Jurkat, Clone E6-1 (cell line): ENCODE data around the gene AATF. TPM values are rescaled to one million over a fixed set of nuclear protein-coding genes. Genes with fewer than 3 reads are reported as not detected.

Experiments used
- DNase-seq: peaks from one replicate; pipeline ENCODE4 v3.0.0-alpha.2; 2011; ENCODE audit warnings: low read depth, low spot score
- H3K4me3 ChIP-seq: 2 replicates; pipeline ENCODE4 v1.5.1; 2011; ENCODE audit warnings: mild to moderate bottlenecking, low read length, control low read depth, moderate library complexity
- polyA plus RNA-seq: library from polyadenylated mRNA; unstranded; fragments of >200 nt; gene quantifications from one replicate; pipeline ENCODE4 v1.2.1, GENCODE V29; 2012; ENCODE audit warnings: missing spikeins; ENCODE audit not compliant: insufficient read length, insufficient read depth

Gene AATF, protein sequence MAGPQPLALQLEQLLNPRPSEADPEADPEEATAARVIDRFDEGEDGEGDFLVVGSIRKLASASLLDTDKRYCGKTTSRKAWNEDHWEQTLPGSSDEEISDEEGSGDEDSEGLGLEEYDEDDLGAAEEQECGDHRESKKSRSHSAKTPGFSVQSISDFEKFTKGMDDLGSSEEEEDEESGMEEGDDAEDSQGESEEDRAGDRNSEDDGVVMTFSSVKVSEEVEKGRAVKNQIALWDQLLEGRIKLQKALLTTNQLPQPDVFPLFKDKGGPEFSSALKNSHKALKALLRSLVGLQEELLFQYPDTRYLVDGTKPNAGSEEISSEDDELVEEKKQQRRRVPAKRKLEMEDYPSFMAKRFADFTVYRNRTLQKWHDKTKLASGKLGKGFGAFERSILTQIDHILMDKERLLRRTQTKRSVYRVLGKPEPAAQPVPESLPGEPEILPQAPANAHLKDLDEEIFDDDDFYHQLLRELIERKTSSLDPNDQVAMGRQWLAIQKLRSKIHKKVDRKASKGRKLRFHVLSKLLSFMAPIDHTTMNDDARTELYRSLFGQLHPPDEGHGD
- polyA plus RNA-seq, result 88.6 TPM

GRCh38 chr17:36948717-36949460 lies at the start of gene AATF:
Gene AATF (plus strand): TSS chr17:36948954. CDS start chr17:36949126, 172 bp downstream.
- peak within 1 kb of the TSS; percentile 93 for H3K4me3 ChIP-seq

GRCh38 chr17:36899250-36900159 lies 49.2 kb upstream of the AATF start:
- DNase-seq, result no peak
- no peak overlapping the region for H3K4me3 ChIP-seq

More at GRCh38 chr17:36948717-36949460, at the start of gene AATF:
- DNase-seq, result peak; percentile 93

GRCh38 chr17:36900160-36900512 lies 48.6 kb upstream of the AATF start:
- no peak for DNase-seq
- no peak overlapping the region for H3K4me3 ChIP-seq

DNA sequence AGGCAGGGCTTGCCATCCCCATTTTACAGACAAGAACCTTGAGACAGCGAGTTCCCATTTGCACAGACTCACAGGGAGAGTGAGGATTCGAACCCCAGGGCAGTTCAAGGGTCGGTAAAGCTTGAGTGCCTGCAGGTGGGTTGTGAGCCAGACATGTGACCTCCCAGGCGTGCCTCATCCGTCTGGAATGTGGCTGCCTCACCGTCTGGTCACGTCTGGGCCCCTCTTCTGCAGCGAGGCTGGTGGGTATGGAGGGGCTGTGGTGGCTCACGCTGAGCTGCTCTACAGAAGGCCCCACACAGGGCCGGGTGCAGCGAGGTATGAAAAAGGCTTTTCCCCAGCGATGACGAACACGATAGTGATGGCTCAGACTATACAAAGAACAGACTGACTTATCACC lies 47.2 kb upstream of the AATF start:
- no peak for DNase-seq
- H3K4me3 ChIP-seq, result no peak overlapping the region

DNA sequence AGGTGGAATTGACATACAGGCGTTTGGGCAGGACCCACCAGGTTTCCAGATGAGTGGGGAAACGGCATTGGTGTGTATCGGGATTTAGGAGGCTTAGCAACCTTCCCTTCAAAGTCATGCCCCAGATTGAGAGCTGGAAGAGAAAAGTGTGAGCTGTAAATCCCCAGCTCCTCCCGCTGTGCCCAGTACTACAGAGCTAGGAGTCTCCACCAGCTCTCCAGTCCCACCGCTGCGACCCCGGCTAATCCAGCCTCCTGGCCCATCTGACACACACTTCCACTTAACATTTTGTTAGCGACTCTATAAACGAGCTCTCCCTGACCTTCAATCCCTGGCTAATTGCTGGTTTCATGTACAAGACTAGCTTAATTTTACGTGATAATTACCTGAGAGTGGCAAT lies 41.3 kb upstream of the AATF start:
- no peak for DNase-seq
- no peak overlapping the region for H3K4me3 ChIP-seq

GRCh38 chr17:36910513-36910912 lies 38.2 kb upstream of the AATF start:
- no peak overlapping the region for H3K4me3 ChIP-seq
- DNase-seq, result no peak

- DNase-seq, result no peak
- no peak overlapping the region for H3K4me3 ChIP-seq
Observed at GRCh38 chr17:36911001-36911400, 37.8 kb upstream of the AATF start.

- no peak overlapping the region for H3K4me3 ChIP-seq
- no peak for DNase-seq
Observed at GRCh38 chr17:36913132-36913531, 35.6 kb upstream of the AATF start.

- no peak for DNase-seq
- H3K4me3 ChIP-seq, result no peak overlapping the region
Observed at GRCh38 chr17:36918211-36918691, 30.5 kb upstream of the AATF start.

GRCh38 chr17:36919407-36919968 lies 29.3 kb upstream of the AATF start:
- no peak overlapping the region for H3K4me3 ChIP-seq
- DNase-seq, result no peak

DNA sequence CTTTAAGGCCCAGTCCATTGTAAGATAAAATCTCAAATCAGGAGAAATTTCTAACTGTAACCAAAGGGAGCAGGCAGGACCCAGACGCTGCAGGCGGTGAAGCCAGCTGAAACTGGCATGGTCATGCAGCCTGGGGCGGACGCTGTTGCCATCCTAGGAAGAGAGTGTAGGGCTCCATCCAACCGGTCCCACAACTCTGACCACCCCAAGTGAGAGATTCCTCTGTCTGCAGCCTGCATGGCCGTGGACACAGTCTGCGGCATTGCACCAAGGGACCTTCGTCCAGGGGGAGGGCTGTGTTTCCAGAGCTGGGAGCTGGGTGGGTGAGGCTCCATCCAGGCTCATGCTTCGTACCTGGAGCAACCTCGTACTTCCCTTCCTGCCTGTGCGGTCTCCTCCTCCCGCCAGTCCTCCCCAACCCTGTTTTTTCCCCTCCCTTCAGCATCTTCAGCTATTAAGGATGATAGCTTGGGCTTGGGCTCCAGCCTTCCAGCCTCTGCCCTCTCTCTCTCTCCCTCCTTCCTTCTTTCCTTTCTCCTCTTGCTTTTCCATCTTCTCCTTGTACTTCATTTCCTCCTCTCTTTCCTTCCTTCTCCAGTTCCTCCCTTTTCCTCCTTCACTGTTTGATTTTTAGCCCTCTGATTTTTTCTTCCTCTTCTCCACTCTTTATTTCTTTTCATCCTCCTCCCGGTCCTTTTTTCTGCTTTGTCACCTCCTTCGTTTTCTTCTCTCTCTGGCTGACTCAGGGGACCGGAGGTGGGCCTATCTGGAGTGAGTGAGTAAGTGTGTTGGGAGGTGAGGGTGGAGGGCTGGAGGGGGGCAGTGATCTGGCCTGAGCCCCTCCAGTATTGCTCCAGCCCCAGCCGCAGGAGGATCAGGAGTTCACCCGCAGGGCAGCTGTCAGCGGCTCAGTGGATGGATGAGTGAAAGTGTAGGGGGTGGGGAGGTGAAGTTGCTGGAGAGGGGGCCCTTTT lies 28.4 kb upstream of the AATF start:
- no peak for DNase-seq
- no peak overlapping the region for H3K4me3 ChIP-seq

- DNase-seq, result no peak
- no peak overlapping the region for H3K4me3 ChIP-seq
Observed at GRCh38 chr17:36921095-36921851, 27.5 kb upstream of the AATF start.

DNA sequence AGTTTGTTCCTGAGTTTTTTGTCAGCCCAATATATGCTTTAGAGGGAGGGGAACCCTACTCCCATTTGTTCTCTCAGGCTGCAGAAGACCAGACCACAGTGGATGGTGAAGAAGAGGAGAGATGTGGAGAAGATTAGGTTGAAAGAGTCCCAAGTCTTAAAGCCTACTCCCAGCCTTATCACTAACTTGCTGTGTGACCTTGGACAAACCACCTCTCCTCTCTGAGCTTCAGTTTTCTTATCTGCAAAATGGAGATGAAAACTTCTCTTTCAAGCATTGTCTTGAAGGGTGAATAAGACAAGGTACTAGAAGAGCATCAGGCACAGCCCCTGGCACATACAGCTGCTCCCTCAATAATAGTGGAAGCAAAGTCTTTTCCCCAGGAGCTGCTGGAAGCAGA lies 26.6 kb upstream of the AATF start:
- no peak overlapping the region for H3K4me3 ChIP-seq
- no peak for DNase-seq

DNA sequence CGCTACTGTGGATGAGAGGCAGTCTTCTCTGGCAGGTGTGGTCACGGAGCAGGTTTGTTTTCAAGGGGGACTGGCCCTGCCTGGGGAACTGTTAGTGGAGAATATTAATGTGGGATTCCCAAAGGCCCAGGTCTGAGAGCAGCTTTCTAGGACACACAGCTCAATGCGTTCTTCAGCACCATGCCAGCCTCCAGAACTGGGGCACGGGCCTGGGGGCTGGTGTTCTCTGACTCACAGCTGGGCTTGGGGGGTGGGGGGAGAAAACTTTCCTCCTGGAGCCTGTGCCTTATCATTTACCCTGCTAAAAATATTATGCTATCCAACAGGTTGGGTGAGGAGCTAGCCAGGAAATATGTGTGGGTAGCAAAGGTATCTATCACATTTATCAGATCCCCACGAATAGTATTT lies 24.9 kb upstream of the AATF start:
- no peak overlapping the region for H3K4me3 ChIP-seq
- no peak for DNase-seq

DNA sequence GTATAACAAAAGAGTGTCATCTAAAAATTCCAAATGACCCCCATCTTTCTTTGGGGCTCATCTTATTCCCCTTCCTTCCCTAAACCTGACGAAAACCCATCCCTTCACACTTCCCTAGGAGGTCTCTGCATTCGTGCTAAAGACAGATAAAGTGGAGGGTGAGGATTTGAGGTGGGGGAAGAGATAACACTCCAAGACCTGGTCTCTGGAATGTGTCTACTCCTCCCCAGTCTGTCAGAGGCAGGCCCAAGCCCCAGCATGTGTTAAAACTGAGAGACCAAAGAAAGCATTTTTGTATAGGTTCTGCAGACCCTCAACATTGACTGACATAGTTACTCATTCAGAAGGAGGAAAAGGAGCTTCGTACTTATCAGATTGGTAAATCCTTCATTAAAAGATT lies 22.5 kb upstream of the AATF start:
- H3K4me3 ChIP-seq, result no peak overlapping the region
- DNase-seq, result no peak

DNA sequence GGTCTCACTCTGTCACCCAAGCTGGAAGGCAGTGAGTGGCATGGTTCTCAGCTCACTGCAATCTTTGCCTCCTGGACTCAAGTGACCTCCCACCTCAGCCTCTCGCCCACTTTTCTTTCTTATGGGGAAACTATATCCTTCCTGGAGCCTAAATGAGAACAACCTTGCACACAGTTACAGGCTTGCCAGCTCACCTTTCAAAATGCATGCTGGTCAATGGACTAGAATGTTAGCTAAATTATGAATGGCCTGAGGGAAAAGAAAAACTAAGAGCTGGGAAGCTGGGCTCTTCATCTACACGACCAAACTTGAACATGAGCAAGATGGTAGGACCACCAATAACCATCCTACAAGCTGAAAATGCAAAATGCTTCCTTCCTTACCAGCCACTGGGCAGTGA lies 22.1 kb upstream of the AATF start:
- no peak overlapping the region for H3K4me3 ChIP-seq
- no peak for DNase-seq
